SK-N-SH (cell line): ENCODE measurements around the gene PAM. TPM values are rescaled to one million over a fixed set of nuclear protein-coding genes. Genes with fewer than 3 reads are reported as not detected.

Experiments used
- CTCF ChIA-PET: fragments of 300-600, 350-600 bp; formaldehyde crosslinking; extraction: SDS; loops from one replicate; lab custom pipeline; 2021; lab: Yijun Ruan, JAX
- POLR2A ChIA-PET: fragments of 350-600 bp; sonication (Branson Sonifier 250); formaldehyde crosslinking; extraction: SDS; loops from one replicate; lab custom pipeline; 2020; ENCODE audit warnings: antibody characterized with exemption, inconsistent platforms; lab: Yijun Ruan, JAX
- DNase-seq: peaks from one replicate; pipeline ENCODE4 v3.0.0; 2012
- H2AFZ ChIP-seq: fragments of 200-600 bp; sonication (generic); 2 replicates; pipeline ENCODE4 v1.8.1; 2016; ENCODE audit warnings: antibody characterized with exemption, mild to moderate bottlenecking, low read depth
- H3F3A ChIP-seq: fragments of 200-600 bp; sonication (generic); replicated peaks from 2 replicates; pipeline ENCODE3; 2016; ENCODE audit warnings: antibody characterized with exemption, mild to moderate bottlenecking; ENCODE audit not compliant: insufficient read depth
- H3K27ac ChIP-seq, 2 experiments: fragments of 200-500 bp in 1 of 2; fragments of 200-600 bp in 1 of 2; sonication (Bioruptor generic) in 1 of 2; sonication (generic), shearing (Covaris generic) in 1 of 2; 2 replicates each; pipeline versions ENCODE4 v1.5.1 to v1.6.1; 2014 to 2016; ENCODE audit warnings: low read depth in 2 of 2, inconsistent platforms in 1 of 2, low read length in 1 of 2, mild to moderate bottlenecking in 1 of 2, mixed read lengths in 1 of 2
- H3K27me3 ChIP-seq: fragments of 200-600 bp; sonication (generic), shearing (Covaris generic); 2 replicates; pipeline ENCODE4 v1.6.1; 2016; ENCODE audit warnings: mixed run types; ENCODE audit not compliant: insufficient read depth
- H3K36me3 ChIP-seq, 2 experiments: fragments of 200-500 bp in 1 of 2; fragments of 200-600 bp in 1 of 2; sonication (Bioruptor generic) in 1 of 2; sonication (generic) in 1 of 2; replicated peaks in 1 of 2; 2 replicates each; pipeline versions ENCODE3 to v1.5.1; 2014 to 2016; ENCODE audit warnings: low read length in 1 of 2, mild to moderate bottlenecking in 1 of 2; ENCODE audit not compliant: insufficient read depth in 2 of 2, control insufficient read depth in 1 of 2
- H3K4me1 ChIP-seq, 2 experiments: fragments of 200-500 bp in 1 of 2; fragments of 200-600 bp in 1 of 2; sonication (Bioruptor generic) in 1 of 2; sonication (generic), shearing (Covaris generic) in 1 of 2; 2 replicates each; pipeline versions ENCODE4 v1.5.1 to v1.6.1; 2014 to 2016; ENCODE audit warnings: low read depth in 1 of 2, low read length in 1 of 2, mixed run types in 1 of 2; ENCODE audit not compliant: insufficient read depth in 2 of 2, control insufficient read depth in 1 of 2
- H3K4me2 ChIP-seq: fragments of 200-600 bp; sonication (generic), shearing (Covaris generic); 2 replicates; pipeline ENCODE4 v1.6.1; 2017; ENCODE audit warnings: mixed run types
- H3K4me3 ChIP-seq, 2 experiments: fragments of 200-500 bp in 1 of 2; fragments of 200-600 bp in 1 of 2; sonication (Bioruptor generic) in 1 of 2; sonication (generic), shearing (Covaris generic) in 1 of 2; 2 replicates each; pipeline versions ENCODE4 v1.5.1 to v1.8.1; 2014 to 2016; ENCODE audit warnings: low read depth in 2 of 2, inconsistent platforms in 1 of 2, low read length in 1 of 2, mild to moderate bottlenecking in 1 of 2, mixed read lengths in 1 of 2, moderate library complexity in 1 of 2
- H3K79me2 ChIP-seq: fragments of 200-600 bp; sonication (generic); 2 replicates; pipeline ENCODE4 v1.8.1; 2017; ENCODE audit warnings: mild to moderate bottlenecking; ENCODE audit not compliant: insufficient read depth
- H3K9ac ChIP-seq: fragments of 200-600 bp; sonication (generic); 2 replicates; pipeline ENCODE4 v1.6.1; 2017; ENCODE audit warnings: mixed run types
- H3K9me2 ChIP-seq: fragments of 200-600 bp; sonication (generic); 2 replicates; pipeline ENCODE4 v1.6.1; 2017; ENCODE audit warnings: mixed run types
- H3K9me3 ChIP-seq: fragments of 200-600 bp; sonication (generic); 2 replicates; pipeline ENCODE4 v1.6.1; 2017; ENCODE audit warnings: mixed run types, mild to moderate bottlenecking, moderate library complexity
- H4K20me1 ChIP-seq: fragments of 200-600 bp; sonication (generic); 2 replicates; pipeline ENCODE4 v1.6.1; 2017; ENCODE audit warnings: mild to moderate bottlenecking, mixed run types; ENCODE audit not compliant: insufficient read depth
- EP300 ChIP-seq, 2 experiments: IDR thresholded peaks; 2 replicates each; pipeline versions ENCODE4 v1.4.0 to v1.6.1; 2012; ENCODE audit warnings: borderline replicate concordance in 1 of 2, low read depth in 1 of 2, low read length in 1 of 2
- GABPA ChIP-seq: IDR thresholded peaks from 2 replicates; pipeline ENCODE4 v1.4.0; 2012; ENCODE audit warnings: low read depth, mild to moderate bottlenecking
- RFX5 ChIP-seq: IDR thresholded peaks from 2 replicates; pipeline ENCODE4 v1.6.1; 2012; ENCODE audit warnings: mild to moderate bottlenecking, improper control_type of control experiment, low read length
- SMC3 ChIP-seq: IDR thresholded peaks from 2 replicates; pipeline ENCODE4 v1.6.1; 2012; ENCODE audit warnings: low read depth, low read length, improper control_type of control experiment
- TEAD4 ChIP-seq: IDR thresholded peaks from 2 replicates; pipeline ENCODE4 v1.4.0; 2012; ENCODE audit warnings: mild to moderate bottlenecking, borderline replicate concordance; ENCODE audit not compliant: insufficient read depth
- ZBTB33 ChIP-seq: IDR thresholded peaks from 2 replicates; pipeline ENCODE4 v1.4.0; 2012; ENCODE audit warnings: low read depth, borderline replicate concordance
- WGBS: methylation state at CpG from one replicate; pipeline ENCODE4 v1.1.6; 2017; ENCODE audit warnings: low lambda C conversion rate; 5-methylcytosine and 5-hydroxymethylcytosine counted together
- polyA plus RNA-seq, 3 experiments: library from polyadenylated mRNA; depleted of rRNA; stranded (reverse); fragments of >200 nt; gene quantifications; 2 replicates each; pipeline ENCODE4 v1.2.3, GENCODE V29; 2012
- TF ChIP-seq, protein P1 (sequence below): IDR thresholded peaks from 2 replicates; pipeline ENCODE4; 2012

Gene PAM
- polyA plus RNA-seq, 1 of the 3 experiments (the other 2 are of a cell fraction): 507 TPM

- no peak for TF ChIP-seq TEAD4
- TF ChIP-seq SMC3: no peak
Measured at GRCh38 chr5:102946414-102946813, 191.3 kb downstream of the PAM start (continued).

- no peak for DNase-seq
- Histone ChIP-seq H3F3A (no peaks in the 10 kb centered on the region), H3K4me3 (no peak overlapping the region), H3K4me2 (no peak overlapping the region), H3K27me3 (no peaks in the 10 kb centered on the region), H3K9me3 (no peaks in the 10 kb centered on the region; the same call in 1 of the 2 replicates)
- CTCF ChIA-PET: interaction anchor here (1.4 to 1.6 kb wide), 2 partner anchors 13 to 24 kb away, joined by 4 to 5 read pairs; no protein-coding TSS in a partner anchor
- TF ChIP-seq RFX5 (no peak), GABPA (no peak), EP300 (IDR thresholded peaks at IDR 0.05; ENCODE audit: borderline replicate concordance in 1 of 2, low read depth in 1 of 2, low read length in 1 of 2) (no peak)
- TF ChIP-seq, all 33 proteins: peak for 0
- 81% methylated on average over 2 of the region's 2 CpGs for WGBS
- Histone ChIP-seq H3K9ac (no peak overlapping the region), H3K4me1 (no peaks in the 10 kb centered on the region; a peak in 1 of 4 replicates), H3K9me2 (no peaks in the 10 kb centered on the region), H4K20me1 (no peaks in the 10 kb centered on the region), H3K79me2 (no peaks in the 10 kb centered on the region), H2AFZ (no peak overlapping the region), H3K36me3 (peaks cover 74 to 94% of the 10 kb centered on the region in 2 experiments), H3K27ac (no peak overlapping the region)
- POLR2A ChIA-PET: no interaction called here
Measured at GRCh38 chr5:102946971-102947370, 191.9 kb downstream of the PAM start.

DNA sequence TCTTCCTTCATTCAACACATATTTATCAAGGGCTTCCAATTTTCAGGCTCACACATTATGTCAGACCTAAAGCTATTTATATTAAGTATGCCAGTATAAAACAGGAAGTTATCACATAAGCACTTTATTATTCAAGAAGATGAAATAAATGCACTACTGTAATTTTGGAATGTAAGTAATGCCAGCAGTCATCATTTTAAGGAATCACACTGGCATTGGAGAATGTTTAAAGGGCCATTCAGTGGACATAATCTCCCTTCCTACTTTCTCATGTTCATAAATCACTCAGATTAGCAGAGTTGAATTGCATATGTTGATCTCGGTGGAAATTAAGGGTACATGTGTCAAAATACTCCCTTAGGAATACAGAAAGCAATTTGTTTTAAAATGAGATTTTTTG lies 200.4 kb downstream of the PAM start:
- ChIA-PET POLR2A (no interaction called here), CTCF (interaction anchor here (1.8 kb wide), 1 partner anchor 16 kb away, joined by 4 read pairs; no protein-coding TSS in a partner anchor)
- Histone ChIP-seq H3K27ac (peak overlapping the region; percentile 39 to 51; a peak in 2 of 4 replicates), H3K9me3 (no peaks in the 10 kb centered on the region), H3K4me3 (no peak overlapping the region), H3K36me3 (peaks cover 41 to 69% of the 10 kb centered on the region in 2 experiments), H4K20me1 (no peaks in the 10 kb centered on the region), H3K4me1 (peaks cover 0 to 26% of the 10 kb centered on the region in 2 experiments; a peak in 3 of 4 replicates), H2AFZ (no peak overlapping the region), H3K9ac (no peak overlapping the region), H3K79me2 (no peaks in the 10 kb centered on the region; the same call in none of the 2 replicates), H3F3A (peaks cover 30% of the 10 kb centered on the region), H3K4me2 (no peak overlapping the region), H3K9me2 (no peaks in the 10 kb centered on the region), H3K27me3 (no peaks in the 10 kb centered on the region)
- no peak for DNase-seq
- 53% methylated on average over 1 of the region's 1 CpG for WGBS
- no peak for TF ChIP-seq SMC3
- TF ChIP-seq, protein P1, sequence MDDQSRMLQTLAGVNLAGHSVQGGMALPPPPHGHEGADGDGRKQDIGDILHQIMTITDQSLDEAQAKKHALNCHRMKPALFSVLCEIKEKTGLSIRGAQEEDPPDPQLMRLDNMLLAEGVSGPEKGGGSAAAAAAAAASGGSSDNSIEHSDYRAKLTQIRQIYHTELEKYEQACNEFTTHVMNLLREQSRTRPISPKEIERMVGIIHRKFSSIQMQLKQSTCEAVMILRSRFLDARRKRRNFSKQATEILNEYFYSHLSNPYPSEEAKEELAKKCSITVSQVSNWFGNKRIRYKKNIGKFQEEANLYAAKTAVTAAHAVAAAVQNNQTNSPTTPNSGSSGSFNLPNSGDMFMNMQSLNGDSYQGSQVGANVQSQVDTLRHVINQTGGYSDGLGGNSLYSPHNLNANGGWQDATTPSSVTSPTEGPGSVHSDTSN: peak; percentile 36
- TF ChIP-seq ZBTB33: no peak
